HUES64 (cell line): Measurements from ENCODE around the gene GAB4. TPM values are rescaled to one million over a fixed set of nuclear protein-coding genes. Genes with fewer than 3 reads are reported as not detected.
"Not testable (repeated sequence)": the region's sequence is repeated elsewhere in the genome, so short reads cannot be mapped to it uniquely, and the experiment has no call there.

ENCODE experiments used
- H3K27ac ChIP-seq: 2 replicates; pipeline ENCODE4 v1.7.0; 2013; ENCODE audit warnings: low read depth, low read length, inconsistent platforms
- H3K27me3 ChIP-seq: 2 replicates; pipeline ENCODE4 v1.6.1; 2013; ENCODE audit warnings: mild to moderate bottlenecking, low read length; ENCODE audit not compliant: insufficient read depth
- H3K36me3 ChIP-seq: 2 replicates; pipeline ENCODE4 v1.6.1; 2013; ENCODE audit warnings: mild to moderate bottlenecking, low read length; ENCODE audit not compliant: insufficient read depth
- H3K4me1 ChIP-seq: 2 replicates; pipeline ENCODE4 v1.6.1; 2013; ENCODE audit warnings: mild to moderate bottlenecking, low read length, moderate library complexity; ENCODE audit not compliant: insufficient read depth
- H3K4me3 ChIP-seq: 2 replicates; pipeline ENCODE4 v1.5.1; 2013; ENCODE audit warnings: mild to moderate bottlenecking, low read length, moderate library complexity
- H3K9ac ChIP-seq: 2 replicates; pipeline ENCODE4 v1.6.1; 2013; ENCODE audit warnings: mild to moderate bottlenecking, low read depth, low read length
- H3K9me3 ChIP-seq: 2 replicates; pipeline ENCODE4 v1.6.1; 2013; ENCODE audit warnings: low read depth, low read length; ENCODE audit not compliant: insufficient read depth
- WGBS: fragments of 150-250, 120-280 bp; methylation state at CpG from one replicate; pipeline ENCODE4 v1.1.7; 2013; ENCODE audit warnings: missing lambda C conversion rate; 5-methylcytosine and 5-hydroxymethylcytosine counted together
- polyA plus RNA-seq, 2 experiments: library from polyadenylated mRNA; stranded (reverse); fragments of 50-300 nt; gene quantifications; one replicate each; pipeline ENCODE4 v1.2.3, GENCODE V29; 2013

GAB4 gene, protein sequence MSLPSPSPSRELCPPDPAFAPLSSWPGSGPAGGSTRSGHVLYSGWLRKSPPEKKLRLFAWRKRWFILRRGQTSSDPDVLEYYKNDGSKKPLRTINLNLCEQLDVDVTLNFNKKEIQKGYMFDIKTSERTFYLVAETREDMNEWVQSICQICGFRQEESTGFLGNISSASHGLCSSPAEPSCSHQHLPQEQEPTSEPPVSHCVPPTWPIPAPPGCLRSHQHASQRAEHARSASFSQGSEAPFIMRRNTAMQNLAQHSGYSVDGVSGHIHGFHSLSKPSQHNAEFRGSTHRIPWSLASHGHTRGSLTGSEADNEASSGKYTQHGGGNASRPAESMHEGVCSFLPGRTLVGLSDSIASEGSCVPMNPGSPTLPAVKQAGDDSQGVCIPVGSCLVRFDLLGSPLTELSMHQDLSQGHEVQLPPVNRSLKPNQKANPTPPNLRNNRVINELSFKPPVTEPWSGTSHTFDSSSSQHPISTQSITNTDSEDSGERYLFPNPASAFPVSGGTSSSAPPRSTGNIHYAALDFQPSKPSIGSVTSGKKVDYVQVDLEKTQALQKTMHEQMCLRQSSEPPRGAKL
- not detected for polyA plus RNA-seq (2013, experiment 1 of 2)
- polyA plus RNA-seq (2013, experiment 2 of 2) = not detected

DNA sequence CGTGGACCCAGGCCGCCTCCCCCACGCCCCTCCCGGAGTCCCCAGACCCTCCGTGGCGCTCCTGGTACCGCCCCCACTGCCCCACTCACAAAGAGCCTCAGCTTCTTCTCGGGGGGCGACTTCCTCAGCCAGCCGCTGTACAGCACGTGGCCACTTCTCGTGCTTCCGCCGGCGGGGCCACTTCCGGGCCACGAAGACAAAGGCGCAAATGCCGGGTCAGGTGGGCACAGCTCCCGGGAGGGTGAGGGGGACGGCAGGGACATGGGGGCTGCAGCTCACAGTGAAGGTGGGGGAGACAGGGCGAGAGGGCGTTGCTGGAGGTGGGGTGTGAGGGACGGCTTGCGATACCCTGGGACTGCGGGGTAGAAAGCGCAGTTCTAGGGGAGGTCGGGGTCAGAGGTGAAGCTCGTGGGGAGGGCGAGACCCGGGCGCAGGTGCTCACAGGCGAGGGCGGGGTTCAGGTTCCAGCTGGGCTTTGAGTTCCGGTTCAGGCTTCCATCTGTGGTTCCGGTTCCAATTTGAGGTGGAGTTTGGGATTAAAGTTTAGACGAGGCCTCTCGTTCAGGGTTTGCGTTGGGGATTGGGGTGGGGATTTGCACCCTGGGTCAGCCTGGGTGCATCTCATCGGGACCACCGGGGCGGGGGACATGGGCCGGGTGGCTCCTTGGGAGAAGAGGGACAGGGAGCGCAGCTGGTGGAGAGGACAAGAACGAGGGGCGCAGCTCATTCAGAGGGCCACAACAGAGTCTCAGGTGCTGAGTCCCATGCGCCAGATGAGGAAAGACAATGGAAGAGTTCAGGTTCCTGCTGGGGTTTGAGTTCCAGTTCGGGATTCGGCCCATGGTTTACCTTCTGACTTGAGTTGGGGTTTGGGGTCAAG, at the start of gene GAB4:
GAB4 (minus strand) TSS at position 371 of the 880 bp plus-strand sequence; CDS start at position 263, 108 bp downstream.
- peak within 1 kb of the TSS; percentile 8; the same call in 1 of the 2 replicates for H3K4me3 ChIP-seq
- WGBS = 86% methylated on average over 49 of the region's 49 CpGs

DNA sequence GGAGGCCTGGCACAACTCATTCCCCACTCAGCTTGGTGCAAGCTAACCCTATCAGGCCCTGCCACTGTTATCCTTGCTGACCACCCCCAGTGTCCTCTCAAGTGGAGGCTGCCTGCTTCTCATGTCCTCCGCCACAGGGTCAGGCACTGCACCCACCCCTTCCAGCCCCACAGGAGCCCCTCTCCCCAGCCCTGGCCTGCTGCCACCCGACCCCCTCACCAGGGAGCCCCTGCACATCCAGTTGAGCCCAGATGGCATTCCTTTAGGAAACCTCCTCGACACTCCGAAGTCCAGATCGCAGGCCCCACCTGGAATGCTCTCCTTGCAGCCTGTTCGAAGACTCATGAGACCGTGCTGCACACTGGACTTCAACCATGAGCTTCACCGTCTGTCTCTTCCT, 48.8 kb upstream of the GAB4 start:
- Histone ChIP-seq H3K4me3 (no peak overlapping the region), H3K9ac (no peak overlapping the region), H3K27ac (no peak overlapping the region), H3K9me3 (no peaks in the 10 kb centered on the region), H3K36me3 (no peaks in the 10 kb centered on the region), H3K27me3 (no peaks in the 10 kb centered on the region), H3K4me1 (no peaks in the 10 kb centered on the region)
- WGBS = 68% methylated on average over 8 of the region's 8 CpGs

More for the DNA sequence above, at the start of gene GAB4:
- H3K27ac ChIP-seq = no peak within 1 kb of the TSS
- no peak within 1 kb of the TSS for H3K9ac ChIP-seq
- H3K27me3 ChIP-seq = peaks cover 14% of the 10 kb centered on the region
- H3K36me3 ChIP-seq = no peaks in the 10 kb centered on the region
- no peaks in the 10 kb centered on the region for H3K4me1 ChIP-seq
- H3K9me3 ChIP-seq = peaks cover 18% of the 10 kb centered on the region; the same call in 1 of the 2 replicates

DNA sequence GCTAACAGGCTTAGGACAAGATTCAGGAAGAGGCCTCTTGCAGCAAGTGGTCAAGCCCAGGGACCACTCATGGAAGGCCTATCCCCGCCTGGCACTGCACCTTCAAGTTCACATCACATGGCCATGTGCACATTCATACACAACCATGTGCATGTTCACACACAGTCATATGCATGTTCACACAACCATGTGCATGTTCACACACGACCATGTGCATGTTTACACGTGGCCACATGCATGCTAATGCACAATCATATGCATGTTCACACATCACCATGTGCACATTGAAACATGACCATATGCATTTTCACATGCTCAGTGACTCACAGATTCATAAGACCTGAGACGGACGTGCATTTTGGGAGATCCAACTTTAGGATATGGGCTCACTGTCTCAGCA, 48.0 kb upstream of the GAB4 start:
- WGBS = 55% methylated on average over 5 of the region's 5 CpGs
- Histone ChIP-seq H3K9me3 (no peaks in the 10 kb centered on the region), H3K4me1 (no peaks in the 10 kb centered on the region), H3K36me3 (no peaks in the 10 kb centered on the region), H3K27me3 (no peaks in the 10 kb centered on the region), H3K4me3 (no peak overlapping the region), H3K9ac (no peak overlapping the region), H3K27ac (no peak overlapping the region)

DNA sequence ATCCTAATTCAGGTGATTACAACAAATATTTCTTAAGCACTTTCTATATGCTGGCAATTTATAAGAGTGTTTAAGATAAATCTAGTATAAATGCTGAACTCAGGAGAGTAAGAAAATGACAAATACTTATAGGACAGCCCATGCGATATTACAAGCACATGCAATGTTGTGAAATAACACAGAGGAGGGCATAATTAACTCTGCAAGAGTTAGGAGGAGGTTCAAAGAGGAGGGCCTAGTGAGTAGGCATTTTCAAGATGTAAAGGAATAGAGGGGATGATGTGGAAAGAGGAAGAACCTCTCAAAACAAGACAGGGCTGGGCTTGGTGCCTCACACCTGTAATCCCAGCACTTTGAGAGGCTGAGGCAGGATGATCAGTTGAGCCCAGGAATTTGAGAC, 39.6 kb upstream of the GAB4 start:
- Histone ChIP-seq H3K9me3 (no peaks in the 10 kb centered on the region), H3K4me1 (no peaks in the 10 kb centered on the region), H3K4me3 (no peak overlapping the region), H3K9ac (no peak overlapping the region), H3K27ac (no peak overlapping the region), H3K36me3 (no peaks in the 10 kb centered on the region), H3K27me3 (0 out of 2 replicates have a peak, but pooled peaks cover 5% of the 10 kb centered on the region)
- 96% methylated on average over 1 of the region's 1 CpG for WGBS

DNA sequence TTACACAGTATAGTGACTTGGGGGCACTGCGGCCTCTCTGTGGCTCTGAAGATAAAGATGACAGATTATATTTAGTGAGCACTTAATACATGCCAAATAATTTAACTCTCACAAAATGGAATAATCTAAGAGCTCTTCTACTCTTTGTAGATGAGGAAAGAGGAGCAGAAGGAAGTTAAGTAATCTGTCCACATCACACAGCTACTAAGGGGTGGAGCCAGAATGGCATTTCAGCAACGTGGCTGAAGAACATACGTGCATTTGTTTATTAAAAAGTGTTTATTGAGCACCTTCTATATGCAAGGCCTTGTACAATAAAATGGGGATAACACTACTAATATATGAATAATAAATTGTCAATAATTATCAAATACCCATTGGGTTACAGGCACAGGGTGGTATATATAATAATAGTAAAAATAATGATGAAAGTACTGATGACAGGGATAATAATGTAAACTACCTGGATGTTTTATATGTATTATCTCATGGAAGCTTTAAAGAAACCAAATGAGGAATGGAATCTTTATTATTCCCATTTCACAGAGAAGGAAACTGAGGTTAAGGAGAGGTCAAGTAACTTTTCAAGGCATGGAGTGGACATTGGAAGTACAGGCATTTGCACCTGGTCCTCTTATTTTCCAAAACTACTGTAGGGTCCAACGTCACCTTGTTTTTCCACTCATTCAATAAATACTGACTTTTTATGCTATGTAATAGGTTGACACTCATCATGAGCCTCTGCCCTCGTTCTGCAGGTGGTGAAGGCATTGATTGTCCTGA, 38.7 kb upstream of the GAB4 start:
- Histone ChIP-seq H3K4me3 (no peak overlapping the region), H3K27ac (no peak overlapping the region), H3K4me1 (no peaks in the 10 kb centered on the region), H3K27me3 (0 out of 2 replicates have a peak, but pooled peaks cover 5% of the 10 kb centered on the region), H3K9ac (no peak overlapping the region), H3K9me3 (no peaks in the 10 kb centered on the region), H3K36me3 (no peaks in the 10 kb centered on the region)
- WGBS = 65% methylated on average over 3 of the region's 5 CpGs

DNA sequence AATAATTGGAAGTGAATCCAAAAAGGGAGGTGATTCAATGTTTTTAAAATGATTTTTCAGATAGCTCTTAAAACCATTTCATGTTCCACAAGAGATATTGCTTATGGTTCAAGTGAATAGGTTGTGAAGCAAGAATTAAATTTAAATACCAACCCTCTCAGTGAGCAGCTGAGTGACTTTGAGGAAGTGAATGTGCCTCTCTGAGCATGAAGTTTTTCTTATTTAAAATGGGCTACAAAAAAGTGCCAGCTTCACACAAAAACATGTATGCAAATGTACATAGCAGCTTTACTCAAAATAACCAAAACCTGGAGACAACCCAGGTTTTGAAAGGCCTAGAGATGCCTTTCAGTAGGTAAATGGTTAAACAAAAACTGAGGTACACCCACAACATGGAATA, 35.5 kb upstream of the GAB4 start:
- Histone ChIP-seq H3K27me3 (0 out of 2 replicates have a peak, but pooled peaks cover 5% of the 10 kb centered on the region), H3K36me3 (no peaks in the 10 kb centered on the region), H3K27ac (no peak overlapping the region), H3K4me3 (no peak overlapping the region), H3K9me3 (no peaks in the 10 kb centered on the region), H3K4me1 (no peaks in the 10 kb centered on the region), H3K9ac (no peak overlapping the region)

DNA sequence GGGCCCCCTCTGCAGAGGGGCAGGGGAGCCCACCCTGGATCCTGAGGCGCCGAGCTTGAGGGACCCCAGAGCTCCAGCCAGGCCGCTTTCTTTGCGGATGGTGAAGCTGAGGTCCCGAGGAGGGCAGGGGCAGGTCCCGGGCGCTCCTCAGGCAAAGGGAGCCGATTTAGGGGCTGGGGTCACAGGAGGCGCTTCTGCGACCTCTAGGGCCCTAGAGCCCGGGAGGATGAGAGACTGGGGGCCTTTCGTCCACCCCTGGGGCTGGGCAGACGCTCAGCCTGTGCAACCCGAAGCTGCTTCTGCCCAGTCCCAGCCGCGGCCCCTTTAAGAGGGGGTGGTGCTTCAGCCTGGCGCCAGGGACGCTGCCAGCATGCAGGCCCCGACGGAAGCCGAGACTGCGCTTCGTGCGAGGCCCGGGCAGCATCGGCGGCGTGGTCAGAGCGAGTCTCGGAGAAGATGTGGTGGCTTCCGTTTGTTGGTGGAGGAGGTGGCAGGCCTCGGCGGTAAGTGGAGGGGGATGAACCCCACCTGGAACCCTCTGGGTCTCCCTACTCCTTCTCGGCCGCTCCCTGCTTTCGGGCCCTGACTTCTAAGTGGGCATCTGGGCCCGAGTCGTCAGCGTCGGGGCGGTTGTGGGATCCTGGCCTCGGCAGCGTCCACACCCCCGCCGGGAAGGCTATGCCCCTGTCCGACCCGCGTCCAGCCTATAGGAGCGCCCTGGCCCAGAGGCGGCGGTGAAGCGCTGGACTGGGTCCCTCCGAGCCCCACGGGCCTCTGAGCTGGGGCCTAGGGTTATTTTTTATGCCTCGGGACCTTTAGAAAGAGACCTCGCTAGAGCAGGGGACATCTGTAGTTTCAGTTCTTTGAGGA, 29.1 kb upstream of the GAB4 start:
- not testable (repeated sequence) for H3K27me3 ChIP-seq, H3K4me1 ChIP-seq, H3K9me3 ChIP-seq, H3K9ac ChIP-seq, H3K27ac ChIP-seq, H3K4me3 ChIP-seq, H3K36me3 ChIP-seq
- WGBS = 91% methylated on average over 33 of the region's 56 CpGs

DNA sequence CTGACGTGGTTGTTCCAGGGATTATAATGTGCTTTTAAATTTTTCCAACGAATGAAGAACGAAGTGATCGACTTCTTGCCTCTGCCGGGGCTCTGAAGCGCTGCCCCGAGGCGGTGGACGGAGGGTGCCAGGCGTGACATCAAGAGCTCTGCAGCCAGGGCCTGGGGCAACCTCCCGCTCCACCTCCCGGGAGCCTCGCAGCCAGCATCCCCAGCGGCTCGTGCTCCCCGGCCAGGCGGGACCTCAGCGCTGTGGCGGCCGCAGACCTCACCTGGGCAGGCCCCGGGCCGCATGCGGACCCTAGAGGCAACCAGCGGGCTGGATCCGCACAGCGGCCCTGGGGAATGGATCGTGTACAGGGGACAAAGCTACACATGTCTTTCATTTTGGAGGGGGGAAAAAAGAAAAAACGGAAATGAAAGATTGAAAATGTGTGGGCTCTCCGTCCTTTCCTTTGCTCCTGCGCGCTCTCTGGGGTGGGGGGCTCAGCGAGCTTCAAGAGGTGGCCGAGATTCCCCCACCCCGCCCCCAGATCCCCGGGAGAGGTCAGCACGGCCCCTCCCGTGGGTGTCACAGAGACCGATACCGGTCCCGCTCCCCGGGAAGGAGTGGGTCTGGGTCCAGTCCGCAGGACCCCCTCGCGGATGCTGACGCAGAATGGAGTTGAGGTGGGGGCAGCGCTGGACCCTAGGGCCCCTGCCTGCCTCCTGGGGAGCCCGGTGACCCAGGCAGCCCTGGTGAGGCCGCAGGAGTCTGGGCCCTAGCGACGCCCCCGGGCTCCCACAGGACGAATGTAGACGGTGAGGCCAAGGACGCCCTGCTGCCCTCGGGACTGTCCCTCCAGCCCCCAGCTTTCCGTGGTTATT, 28.2 kb upstream of the GAB4 start:
- H3K4me3 ChIP-seq, H3K9me3 ChIP-seq, H3K27me3 ChIP-seq, H3K9ac ChIP-seq, H3K27ac ChIP-seq, H3K4me1 ChIP-seq, H3K36me3 ChIP-seq: not testable (repeated sequence)
- WGBS = 88% methylated on average over 56 of the region's 56 CpGs

DNA sequence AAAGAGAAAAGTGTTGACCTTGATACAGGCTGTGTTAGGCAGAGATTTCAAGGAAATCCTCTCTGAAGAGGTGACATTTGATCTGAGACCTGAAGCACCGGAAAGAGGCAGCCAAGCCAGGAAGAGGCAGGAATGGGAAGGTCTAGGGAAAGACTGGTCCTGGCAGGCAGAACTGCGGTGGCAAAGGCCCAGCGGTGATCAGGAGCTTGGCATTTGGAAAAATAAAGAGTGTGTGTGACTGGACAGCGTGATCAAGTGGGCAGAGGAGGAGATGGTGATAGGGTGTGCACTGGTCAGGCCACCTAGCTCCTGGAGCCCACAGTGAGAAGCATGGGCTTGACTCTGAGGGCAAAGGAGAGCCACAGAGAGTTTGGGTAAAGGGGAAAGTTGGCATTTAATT, 27.2 kb upstream of the GAB4 start:
- 62% methylated on average over 4 of the region's 4 CpGs for WGBS
- H3K27ac ChIP-seq = no peak overlapping the region
- no peaks in the 10 kb centered on the region for H3K36me3 ChIP-seq
- H3K27me3 ChIP-seq = no peaks in the 10 kb centered on the region
- H3K9me3 ChIP-seq = 0 out of 2 replicates have a peak, but pooled peaks cover 3% of the 10 kb centered on the region
- no peak overlapping the region for H3K9ac ChIP-seq
- no peak overlapping the region for H3K4me3 ChIP-seq
- H3K4me1 ChIP-seq = no peaks in the 10 kb centered on the region
